Panc1 (cell line): Measurements from ENCODE around the gene ALK. TPM values are rescaled to one million over a fixed set of nuclear protein-coding genes. Genes with fewer than 3 reads are reported as not detected.

Experiments used
- ATAC-seq: fragments of 200-7000 bp; cut with Tn5 transposase; 2 replicates; pipeline ENCODE4 v1.9.1; 2020; ENCODE audit warnings: mild to moderate bottlenecking, moderate library complexity
- BruUV-seq: library from RNA; stranded (reverse); fragments of 400-500 nt; replicated peaks from 2 replicates; lab custom pipeline; 2021; lab: Mats Ljungman, UMichigan
- CTCF ChIA-PET: fragments of 300-600 bp; sonication (Branson Sonifier 250); formaldehyde crosslinking; loops from one replicate; lab custom pipeline; 2022; ENCODE audit warnings: antibody characterized with exemption; lab: Charles Lee
- POLR2A ChIA-PET: fragments of 300-600 bp; sonication (Branson Sonifier 250); formaldehyde crosslinking; loops from one replicate; lab custom pipeline; 2022; ENCODE audit warnings: antibody characterized with exemption; lab: Charles Lee
- DNase-seq: peaks from one replicate; pipeline ENCODE4 v3.0.0-alpha.2; 2010; ENCODE audit warnings: low read depth, low spot score
- H3K27ac ChIP-seq: 2 replicates; pipeline ENCODE4 v1.5.1; 2011; ENCODE audit warnings: mild to moderate bottlenecking, low read length, inconsistent platforms
- H3K27me3 ChIP-seq: fragments of 200-500 bp; sonication (Bioruptor generic); 2 replicates; pipeline ENCODE4 v1.6.0; 2014; ENCODE audit warnings: low read length, inconsistent platforms; ENCODE audit not compliant: control insufficient read depth, insufficient read depth
- H3K36me3 ChIP-seq: fragments of 200-500 bp; sonication (Bioruptor generic); 2 replicates; pipeline ENCODE4 v1.5.1; 2014; ENCODE audit warnings: inconsistent platforms, mild to moderate bottlenecking, low read length, moderate library complexity; ENCODE audit not compliant: control insufficient read depth, insufficient read depth
- H3K4me1 ChIP-seq: 2 replicates; pipeline ENCODE4 v1.5.1; 2011; ENCODE audit warnings: inconsistent platforms, mild to moderate bottlenecking, low read length, moderate library complexity; ENCODE audit not compliant: control insufficient read depth, insufficient read depth
- H3K4me3 ChIP-seq, 2 experiments: 2 replicates each; pipeline ENCODE4 v1.5.1; 2011 to 2012; ENCODE audit warnings: low read depth in 2 of 2, low read length in 2 of 2, mild to moderate bottlenecking in 2 of 2, inconsistent platforms in 1 of 2, moderate library complexity in 1 of 2
- H3K9me3 ChIP-seq: fragments of 200-500 bp; sonication (Bioruptor generic); 2 replicates; pipeline ENCODE4 v1.5.1; 2014; ENCODE audit warnings: low read depth, mild to moderate bottlenecking, inconsistent platforms, low read length, moderate library complexity; ENCODE audit not compliant: control insufficient read depth, insufficient read depth
- POLR2AphosphoS5 ChIP-seq: IDR thresholded peaks from 2 replicates; pipeline ENCODE4 v1.6.1; 2012; ENCODE audit warnings: mild to moderate bottlenecking, low read depth, low read length, moderate library complexity
- SIN3A ChIP-seq: IDR thresholded peaks from 2 replicates; pipeline ENCODE4 v1.6.1; 2012; ENCODE audit warnings: low read depth, mild to moderate bottlenecking, low read length, moderate library complexity, borderline replicate concordance; ENCODE audit not compliant: insufficient read depth
- TCF7L2 ChIP-seq: IDR thresholded peaks from 2 replicates; pipeline ENCODE4 v1.6.1; 2011; ENCODE audit warnings: mild to moderate bottlenecking, low read depth, low read length, inconsistent platforms
- in situ Hi-C: cut with HindIII; loops from 2 replicates; pipeline ENCODE4 v1.10.0; 2016; ENCODE audit warnings: low sequenced_read_pairs, low pct_unique_long_range_greater_than_20kb
- intact Hi-C: fragments of 100-400 bp; cut with micrococcal nuclease; formaldehyde crosslinking; loops from one replicate; pipeline ENCODE4 v1.10.0; 2022; ENCODE audit not compliant: unreplicated experiment
- total RNA-seq: library from RNA; stranded (reverse); gene quantifications from one replicate; pipeline ENCODE4 v1.2.1, GENCODE V29; 2021; ENCODE audit not compliant: unreplicated experiment
- TF ChIP-seq, protein P1 (sequence below), 2 experiments: IDR thresholded peaks; 2 replicates each; pipeline ENCODE4 v1.6.1; 2011 to 2012; ENCODE audit warnings: low read depth in 2 of 2, control low read depth in 1 of 2, low read length in 1 of 2, mild to moderate bottlenecking in 1 of 2, moderate library complexity in 1 of 2; ENCODE audit not compliant: insufficient read depth in 1 of 2
- TF ChIP-seq, protein P2 (sequence below): fragments of 450-650 bp; IDR thresholded peaks from 2 replicates; pipeline ENCODE4 v1.5.1; 2017; ENCODE audit warnings: mild to moderate bottlenecking

ALK gene
- total RNA-seq, 1 experiment from 2014 or later, result not detected

DNA sequence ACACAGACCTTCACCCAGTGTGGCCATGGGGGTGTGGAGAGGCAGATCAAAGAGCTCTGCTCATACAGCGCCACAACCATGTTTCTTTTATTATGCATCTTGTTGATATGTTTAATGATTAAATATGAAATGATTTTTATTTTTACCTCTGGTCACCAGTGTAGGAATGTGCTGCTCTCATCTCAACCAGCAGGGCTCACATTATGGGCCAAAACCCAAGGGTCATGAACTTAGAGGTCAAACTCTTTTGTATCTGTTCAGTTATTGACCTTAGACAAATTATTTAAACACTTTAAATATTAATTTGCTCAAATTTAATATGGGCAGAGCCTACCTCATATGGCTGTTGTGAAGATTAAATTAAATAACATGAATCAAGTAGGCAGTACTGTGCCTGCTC, 386.2 kb downstream of the ALK start:
- H3K4me3 ChIP-seq, result no peak overlapping the region
- ChIA-PET POLR2A (no interaction called here), CTCF (no interaction called here)
- 0 out of 2 replicates have a peak, but pooled peaks cover 2% of the 10 kb centered on the region for H3K27me3 ChIP-seq
- ATAC-seq (no peak), DNase-seq (no peak)
- H3K36me3 ChIP-seq, result no peaks in the 10 kb centered on the region
- in situ Hi-C loops, result no loop called here
- no peaks in the 10 kb centered on the region for H3K9me3 ChIP-seq
- TF ChIP-seq, protein P1, sequence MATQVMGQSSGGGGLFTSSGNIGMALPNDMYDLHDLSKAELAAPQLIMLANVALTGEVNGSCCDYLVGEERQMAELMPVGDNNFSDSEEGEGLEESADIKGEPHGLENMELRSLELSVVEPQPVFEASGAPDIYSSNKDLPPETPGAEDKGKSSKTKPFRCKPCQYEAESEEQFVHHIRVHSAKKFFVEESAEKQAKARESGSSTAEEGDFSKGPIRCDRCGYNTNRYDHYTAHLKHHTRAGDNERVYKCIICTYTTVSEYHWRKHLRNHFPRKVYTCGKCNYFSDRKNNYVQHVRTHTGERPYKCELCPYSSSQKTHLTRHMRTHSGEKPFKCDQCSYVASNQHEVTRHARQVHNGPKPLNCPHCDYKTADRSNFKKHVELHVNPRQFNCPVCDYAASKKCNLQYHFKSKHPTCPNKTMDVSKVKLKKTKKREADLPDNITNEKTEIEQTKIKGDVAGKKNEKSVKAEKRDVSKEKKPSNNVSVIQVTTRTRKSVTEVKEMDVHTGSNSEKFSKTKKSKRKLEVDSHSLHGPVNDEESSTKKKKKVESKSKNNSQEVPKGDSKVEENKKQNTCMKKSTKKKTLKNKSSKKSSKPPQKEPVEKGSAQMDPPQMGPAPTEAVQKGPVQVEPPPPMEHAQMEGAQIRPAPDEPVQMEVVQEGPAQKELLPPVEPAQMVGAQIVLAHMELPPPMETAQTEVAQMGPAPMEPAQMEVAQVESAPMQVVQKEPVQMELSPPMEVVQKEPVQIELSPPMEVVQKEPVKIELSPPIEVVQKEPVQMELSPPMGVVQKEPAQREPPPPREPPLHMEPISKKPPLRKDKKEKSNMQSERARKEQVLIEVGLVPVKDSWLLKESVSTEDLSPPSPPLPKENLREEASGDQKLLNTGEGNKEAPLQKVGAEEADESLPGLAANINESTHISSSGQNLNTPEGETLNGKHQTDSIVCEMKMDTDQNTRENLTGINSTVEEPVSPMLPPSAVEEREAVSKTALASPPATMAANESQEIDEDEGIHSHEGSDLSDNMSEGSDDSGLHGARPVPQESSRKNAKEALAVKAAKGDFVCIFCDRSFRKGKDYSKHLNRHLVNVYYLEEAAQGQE (IDR thresholded peaks at IDR 0.05; ENCODE audit: insufficient read depth in 1 of 2, low read depth in 2 of 2, low read length in 1 of 2), result no peak
- TF ChIP-seq, protein P2, sequence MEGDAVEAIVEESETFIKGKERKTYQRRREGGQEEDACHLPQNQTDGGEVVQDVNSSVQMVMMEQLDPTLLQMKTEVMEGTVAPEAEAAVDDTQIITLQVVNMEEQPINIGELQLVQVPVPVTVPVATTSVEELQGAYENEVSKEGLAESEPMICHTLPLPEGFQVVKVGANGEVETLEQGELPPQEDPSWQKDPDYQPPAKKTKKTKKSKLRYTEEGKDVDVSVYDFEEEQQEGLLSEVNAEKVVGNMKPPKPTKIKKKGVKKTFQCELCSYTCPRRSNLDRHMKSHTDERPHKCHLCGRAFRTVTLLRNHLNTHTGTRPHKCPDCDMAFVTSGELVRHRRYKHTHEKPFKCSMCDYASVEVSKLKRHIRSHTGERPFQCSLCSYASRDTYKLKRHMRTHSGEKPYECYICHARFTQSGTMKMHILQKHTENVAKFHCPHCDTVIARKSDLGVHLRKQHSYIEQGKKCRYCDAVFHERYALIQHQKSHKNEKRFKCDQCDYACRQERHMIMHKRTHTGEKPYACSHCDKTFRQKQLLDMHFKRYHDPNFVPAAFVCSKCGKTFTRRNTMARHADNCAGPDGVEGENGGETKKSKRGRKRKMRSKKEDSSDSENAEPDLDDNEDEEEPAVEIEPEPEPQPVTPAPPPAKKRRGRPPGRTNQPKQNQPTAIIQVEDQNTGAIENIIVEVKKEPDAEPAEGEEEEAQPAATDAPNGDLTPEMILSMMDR, result no peak
- TF ChIP-seq TCF7L2, result no peak
- no peak for TF ChIP-seq SIN3A
- TF ChIP-seq POLR2AphosphoS5, result no peak
- H3K4me1 ChIP-seq, result no peaks in the 10 kb centered on the region
- BruUV-seq, result no TSS peak
- no peak overlapping the region for H3K27ac ChIP-seq
- intact Hi-C loops, result no loop called here

DNA sequence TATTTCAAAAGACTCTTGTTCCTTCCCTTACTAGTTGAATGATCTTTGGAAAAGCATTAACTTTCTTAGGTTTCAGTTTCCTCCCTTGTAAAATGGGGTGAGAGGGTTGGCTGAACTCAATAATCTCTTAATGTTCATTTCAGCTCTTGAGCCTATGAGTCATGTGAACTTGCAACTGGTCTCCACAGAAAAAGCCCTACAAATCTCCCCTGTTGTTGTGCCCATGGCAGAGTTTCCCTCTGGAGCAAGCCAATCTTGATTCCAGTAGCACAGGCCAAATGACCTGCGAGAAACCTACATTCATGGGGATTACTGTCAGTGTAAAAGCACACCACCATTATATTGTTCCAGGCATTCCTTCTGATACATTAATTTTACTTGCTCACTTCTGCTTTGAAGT, 388.9 kb downstream of the ALK start:
- Histone ChIP-seq H3K27me3 (peaks cover 4% of the 10 kb centered on the region; the same call in 1 of the 2 replicates), H3K4me1 (no peaks in the 10 kb centered on the region), H3K27ac (no peak overlapping the region), H3K4me3 (no peak overlapping the region), H3K36me3 (no peaks in the 10 kb centered on the region), H3K9me3 (no peaks in the 10 kb centered on the region)
- no TSS peak for BruUV-seq
- in situ Hi-C loops (no loop called here), intact Hi-C loops (no loop called here)
- DNase-seq (no peak), ATAC-seq (no peak)
- ChIA-PET CTCF (no interaction called here), POLR2A (no interaction called here)
- TF ChIP-seq TCF7L2, result no peak
- no peak for TF ChIP-seq POLR2AphosphoS5
- TF ChIP-seq SIN3A, result no peak
- TF ChIP-seq, protein P1 (IDR thresholded peaks at IDR 0.05; ENCODE audit: insufficient read depth in 1 of 2, low read depth in 2 of 2, low read length in 1 of 2), result no peak
- TF ChIP-seq, protein P2, result no peak
